HG02759 (cell line): ENCODE results near the gene ALAS1.

Experiments
- ATAC-seq: cut with Tn5 transposase; IDR thresholded peaks from one replicate; pipeline ENCODE4 v1.9.1; 2021; ENCODE audit warnings: mild to moderate bottlenecking, moderate library complexity; ENCODE audit not compliant: unreplicated experiment

ALAS1 gene

DNA sequence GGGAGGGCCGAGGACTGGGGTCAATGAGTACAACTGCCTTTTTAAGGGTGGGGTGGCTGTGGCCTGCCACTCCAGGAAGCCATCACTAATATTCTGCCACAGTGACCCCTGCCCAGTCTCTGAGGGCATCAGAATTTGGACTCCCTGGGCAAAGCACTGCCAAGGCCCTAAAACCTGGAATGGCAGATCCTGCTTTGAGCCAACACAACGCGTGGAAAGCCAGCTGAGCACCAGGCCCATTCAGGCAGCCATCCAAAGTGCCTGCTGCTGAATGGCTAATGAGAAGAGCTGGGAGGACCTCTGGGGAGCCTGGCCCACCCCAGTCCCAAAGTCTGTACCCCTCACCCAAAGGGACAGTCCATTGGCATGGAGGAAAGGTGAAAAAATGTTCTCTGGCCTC, 36.0 kb downstream of the ALAS1 start:
- ATAC-seq: no peak

DNA sequence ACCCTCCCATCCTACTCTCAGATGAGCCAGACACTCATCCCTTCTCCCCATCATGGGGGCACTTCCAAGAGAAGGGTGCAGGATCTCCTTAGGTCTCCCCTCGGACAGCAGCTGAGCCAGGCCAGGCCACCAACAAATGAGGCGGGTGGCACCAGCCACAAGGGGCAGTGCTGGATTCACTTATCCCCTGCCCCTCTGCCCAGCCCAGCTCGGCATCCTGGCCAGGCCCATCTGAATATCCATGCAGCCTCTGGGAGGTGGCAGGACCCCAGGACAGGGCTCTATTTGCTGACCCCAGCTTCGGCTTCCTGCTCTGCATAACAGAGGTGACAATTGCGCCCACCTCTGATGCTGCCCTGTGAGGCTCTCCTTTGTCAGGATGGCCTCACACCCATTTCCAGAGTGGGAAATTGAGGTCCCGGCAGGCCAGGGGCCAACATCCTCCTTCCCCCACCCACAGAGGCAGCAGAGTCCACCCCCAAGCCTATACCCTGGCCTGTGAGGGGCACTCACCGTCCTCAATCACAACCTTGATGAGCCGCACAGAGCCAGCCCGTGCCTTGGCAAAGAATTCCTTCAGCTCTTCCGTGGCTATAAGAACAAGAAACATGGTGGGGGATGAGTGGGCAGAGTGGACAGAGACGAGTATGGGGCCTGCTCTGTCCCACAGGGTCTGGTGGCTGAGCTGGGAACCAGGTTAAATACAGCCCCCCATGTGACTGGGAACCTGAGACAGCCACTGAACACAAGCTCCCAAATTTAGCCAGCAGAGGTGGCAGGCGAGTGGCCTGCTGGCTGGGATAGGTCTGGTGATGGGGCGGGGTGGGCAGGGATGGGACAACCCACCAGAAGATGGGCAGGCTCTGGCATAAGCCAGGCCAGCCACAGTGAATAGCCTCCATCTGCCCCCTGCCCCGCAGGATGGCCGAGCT, 36.8 kb downstream of the ALAS1 start:
- no peak for ATAC-seq

DNA sequence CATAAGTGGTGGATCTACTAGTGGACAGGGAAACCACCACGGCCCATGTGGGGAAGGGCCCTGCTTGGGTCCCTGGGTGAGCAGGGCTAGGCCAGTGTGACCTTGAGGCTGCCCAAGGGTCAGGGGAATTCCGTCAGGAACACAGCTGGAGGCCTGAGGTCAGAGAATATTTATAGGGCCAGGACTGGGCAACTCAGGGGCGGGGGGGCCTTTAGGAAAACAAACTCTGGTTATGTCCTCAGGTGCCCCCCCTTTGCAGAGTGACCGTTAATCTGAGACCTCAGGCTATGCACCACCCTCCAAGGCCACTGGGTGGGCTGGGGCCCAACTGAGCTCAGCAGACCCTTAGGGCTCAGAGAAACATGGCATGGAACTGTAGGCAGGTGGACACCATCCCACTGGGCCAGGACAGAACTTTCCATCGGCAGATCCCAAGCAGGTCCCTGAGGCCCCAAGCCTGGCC, 38.5 kb downstream of the ALAS1 start:
- ATAC-seq: no peak

DNA sequence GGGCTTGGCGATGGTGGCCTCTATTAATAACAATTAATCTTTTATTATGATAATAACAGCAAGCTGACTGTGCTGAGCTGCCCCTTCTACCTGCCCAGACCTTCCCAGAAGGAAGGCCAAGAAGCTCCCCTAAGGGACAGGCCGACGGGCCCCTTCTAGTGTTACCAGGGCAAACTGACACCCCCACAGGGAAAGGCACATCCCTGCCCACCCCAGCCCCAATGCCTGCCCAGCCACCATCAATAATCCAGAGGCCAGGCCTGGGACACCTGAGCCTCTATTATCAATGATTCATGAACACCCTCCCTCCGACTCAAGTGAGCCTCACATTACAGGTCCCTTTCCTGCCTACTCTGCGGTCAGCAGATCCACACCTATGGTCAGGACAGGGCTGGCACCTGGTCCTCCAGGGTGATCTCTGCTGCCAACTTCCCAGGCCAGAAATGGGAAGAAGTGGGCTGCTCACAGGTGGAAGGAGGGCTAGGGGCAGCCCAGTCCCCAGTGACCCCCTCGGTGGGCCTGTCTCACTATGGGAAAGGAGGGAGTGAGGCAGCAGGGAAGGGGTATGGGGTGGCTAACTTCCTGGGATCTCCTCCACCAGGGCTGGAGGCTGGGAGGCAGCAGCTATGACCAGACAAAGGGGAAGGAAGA, 39.2 kb downstream of the ALAS1 start:
- ATAC-seq: no peak

DNA sequence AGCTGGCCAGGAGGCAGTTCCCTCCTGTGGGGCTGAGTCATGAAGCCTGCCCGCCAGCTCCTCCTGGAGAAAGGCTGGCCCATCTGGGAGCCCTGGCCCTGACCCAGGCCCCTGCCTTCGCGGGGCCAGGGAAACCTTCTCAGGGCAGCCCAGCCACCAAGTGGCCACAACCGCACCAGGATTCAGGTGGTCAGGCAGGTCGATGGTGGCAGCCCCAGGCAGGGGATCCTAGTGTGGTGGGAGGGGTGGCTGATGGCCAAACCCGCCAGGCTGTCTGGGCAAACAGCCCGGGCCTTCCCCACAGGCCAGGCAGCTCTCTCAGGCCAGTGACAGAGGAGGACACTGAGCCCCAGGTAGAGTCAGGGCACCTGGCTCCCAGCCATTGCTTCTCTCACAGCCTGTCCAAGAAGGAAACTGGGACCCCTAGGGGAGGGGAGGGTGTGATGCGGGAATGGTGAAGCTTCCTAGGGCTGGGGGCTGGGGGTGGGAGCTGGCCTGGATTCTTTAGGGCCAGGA, 39.8 kb downstream of the ALAS1 start:
- ATAC-seq: no peak

DNA sequence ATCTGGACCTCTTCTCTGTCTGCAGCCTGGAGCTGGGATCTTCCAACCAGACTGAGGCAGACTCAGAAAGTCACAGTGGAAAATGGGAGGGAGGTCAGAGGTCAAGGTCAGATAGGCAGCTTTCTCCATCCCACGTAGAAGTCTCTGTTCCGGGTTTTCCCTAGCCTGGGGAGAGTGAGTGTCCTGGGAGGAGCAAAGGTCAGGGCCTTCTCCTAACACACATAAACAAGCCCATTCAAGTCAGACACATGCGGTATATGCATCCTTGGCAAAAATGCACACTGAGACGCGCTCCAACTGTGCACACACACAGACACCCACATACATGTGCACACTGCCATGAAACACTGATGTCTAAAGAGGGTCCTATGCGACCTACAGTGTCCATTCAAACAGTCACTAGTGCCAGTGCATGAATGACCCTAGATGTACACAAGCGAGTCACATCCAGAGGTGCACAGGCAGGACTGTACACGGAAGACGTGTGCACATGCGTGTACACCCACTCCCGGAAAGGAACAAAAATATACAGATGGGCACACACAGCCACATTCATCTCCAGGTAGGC, 40.3 kb downstream of the ALAS1 start:
- no peak for ATAC-seq

DNA sequence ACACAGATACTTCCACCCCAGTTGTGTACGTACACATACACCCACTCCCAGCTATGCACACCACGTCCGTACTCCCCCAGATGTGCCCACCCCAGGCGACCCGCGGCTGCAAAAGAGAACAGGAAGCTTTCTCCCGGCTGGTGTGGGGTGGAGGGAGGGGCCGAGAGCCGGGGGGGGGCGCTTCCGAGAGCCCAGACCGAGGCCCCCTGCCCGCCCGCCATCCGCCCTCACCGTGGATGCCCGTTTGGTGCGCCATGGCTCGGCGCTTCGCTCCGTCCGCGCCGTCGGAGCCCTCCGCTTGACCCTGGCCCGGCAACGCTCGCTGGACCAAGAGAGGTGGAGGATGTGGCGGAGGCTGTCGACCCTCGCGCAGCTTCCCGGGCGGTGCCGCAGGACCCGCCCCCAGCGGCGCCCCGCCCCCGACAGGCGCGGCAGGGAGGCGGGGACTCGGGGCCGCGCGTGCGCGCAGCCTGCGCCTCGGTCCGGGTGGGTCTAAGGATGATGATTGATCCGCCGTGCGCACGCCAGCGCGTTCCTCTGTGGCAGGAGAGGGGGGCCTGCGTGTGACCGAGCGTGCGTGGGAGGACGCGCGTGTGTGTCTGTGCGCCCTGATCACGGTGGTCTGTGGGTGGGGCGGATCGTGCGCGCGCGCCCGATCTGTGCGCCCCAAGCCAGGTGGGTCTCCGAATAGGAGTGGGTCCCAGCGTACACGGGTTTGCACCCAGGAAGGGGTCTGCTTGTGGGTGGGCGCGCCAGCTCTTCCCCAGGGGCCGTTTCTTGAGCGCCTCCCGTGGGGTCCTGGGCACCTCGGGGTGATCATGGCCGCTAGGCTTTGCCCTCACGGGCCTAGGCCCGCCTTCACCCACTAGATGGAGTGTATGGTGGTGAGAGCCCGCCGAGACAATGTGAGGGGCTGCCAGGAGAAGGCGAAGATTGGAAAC, 41.1 kb downstream of the ALAS1 start, which contains the start of gene TWF2:
TWF2 (minus strand) TSS at position 398 of the 941 bp plus-strand sequence; CDS start at position 256, 142 bp downstream.
- ATAC-seq: peak; percentile 85

DNA sequence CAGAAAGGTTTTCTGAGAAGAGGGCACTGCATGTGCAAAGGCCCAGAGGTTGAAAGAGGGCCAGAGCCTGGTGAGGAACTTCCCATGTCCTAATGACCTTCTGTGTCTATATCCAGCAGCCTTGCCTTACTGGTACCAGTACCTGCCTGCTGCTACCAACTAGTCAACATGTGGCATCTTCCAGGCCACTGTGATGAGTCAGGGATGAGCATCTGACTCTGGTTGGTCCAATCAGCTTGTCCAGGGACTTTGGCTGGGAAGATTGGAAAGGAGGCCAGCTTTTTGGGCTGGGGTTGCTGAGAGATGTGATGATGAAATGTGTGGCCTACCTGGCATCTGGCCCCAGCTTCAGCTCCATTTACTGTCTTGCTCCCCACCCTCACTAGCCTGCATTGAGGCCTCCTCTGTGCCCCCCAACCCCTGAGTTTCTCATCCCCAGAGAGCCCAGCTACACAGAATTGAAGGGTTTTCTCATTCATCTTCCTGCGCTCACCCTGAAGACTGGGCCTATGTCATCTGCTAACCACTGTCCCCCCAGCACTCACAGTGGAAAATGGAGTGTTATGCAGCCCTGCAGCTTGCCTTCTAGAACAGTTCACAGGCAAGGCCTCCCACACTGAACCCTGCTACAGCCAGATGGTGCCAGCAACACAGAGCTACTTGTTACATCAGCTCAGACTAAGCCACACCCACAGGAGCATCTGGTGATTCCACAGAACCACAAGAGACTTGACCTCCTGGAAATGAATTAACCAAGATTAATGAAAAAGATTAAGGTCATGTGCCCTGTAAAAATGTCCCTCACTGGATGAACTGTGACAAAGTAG, 42.3 kb downstream of the ALAS1 start:
- no peak for ATAC-seq

DNA sequence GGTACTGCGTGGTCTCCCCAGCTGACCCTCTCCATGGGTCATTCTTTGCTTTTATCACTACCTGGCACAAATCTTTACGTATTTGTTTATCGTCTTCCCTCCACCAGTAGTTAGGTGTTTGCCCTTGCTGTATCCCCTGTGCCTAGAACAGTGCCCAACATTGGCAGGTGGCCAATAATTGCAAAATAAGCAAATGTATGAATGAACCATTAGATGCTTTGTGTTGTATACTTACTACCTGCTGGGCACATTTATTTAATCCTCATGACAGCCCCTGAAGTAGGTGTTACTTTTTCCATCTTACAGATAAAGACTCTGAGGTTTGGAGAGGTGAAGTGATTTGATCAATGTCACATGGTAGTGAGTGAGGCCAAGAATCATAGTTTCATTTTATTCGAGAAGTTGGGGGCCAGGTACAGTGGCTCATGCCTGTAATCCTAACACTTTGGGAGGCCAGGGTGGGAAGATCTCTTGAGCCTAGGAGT, 43.0 kb downstream of the ALAS1 start:
- ATAC-seq: no peak

DNA sequence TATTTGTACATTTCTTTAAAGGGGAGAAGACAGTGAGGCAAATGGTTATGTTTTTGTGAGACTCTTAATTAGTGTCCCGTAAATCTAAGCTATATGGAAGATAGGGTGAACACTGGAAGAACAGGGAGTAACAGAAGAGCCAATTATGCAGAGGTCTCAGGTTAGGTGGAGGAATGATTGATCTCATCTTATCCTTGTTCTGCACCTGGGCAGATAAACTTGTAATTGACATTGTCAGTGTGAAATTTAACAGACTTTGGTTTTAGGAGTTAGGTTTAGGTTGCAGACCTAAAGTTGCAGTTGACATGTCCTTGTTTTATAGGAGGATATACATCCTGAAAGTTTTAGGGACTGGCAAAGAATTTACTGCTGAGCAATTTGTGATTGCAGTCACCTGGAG, 44.1 kb downstream of the ALAS1 start:
- ATAC-seq: no peak

DNA sequence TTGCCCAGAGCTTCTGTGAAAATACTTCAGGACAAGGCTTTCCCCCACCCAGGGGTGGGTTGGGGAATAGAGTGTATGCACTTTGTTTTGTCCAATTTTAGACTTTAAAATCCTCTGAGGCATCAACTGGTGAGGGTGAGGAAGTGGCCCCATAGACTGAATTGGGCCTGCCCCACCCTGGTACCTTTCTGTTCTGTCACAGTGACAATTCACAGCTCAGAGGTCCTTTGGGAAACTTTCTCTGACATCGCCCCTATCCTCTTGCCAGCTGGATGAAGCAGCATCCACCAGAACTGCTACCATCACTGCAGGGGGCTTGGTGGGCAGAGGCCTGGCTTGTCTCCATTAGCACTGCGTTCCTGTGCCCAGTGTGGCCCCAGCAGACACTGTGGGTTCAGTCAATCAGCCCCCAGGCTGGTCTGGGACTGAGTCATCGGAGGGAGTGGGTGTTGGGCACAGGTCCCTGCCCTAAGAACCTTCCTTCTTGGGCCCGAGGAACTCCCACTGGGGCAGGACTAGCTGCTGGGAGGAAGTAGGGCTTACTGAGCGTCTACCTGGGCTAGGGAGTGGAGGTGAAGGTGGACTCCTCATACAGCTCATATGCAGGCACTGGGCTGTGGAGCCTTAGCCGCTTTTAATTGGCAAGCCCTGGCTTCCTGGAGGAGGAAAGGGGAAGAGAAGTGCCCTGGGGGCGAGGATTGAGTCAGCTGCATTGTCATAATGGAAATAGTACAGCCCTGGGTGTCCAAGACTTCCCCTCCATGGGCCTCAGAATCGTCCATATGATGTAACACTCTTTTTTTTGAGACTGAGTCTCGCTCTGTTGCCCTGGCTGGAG, 46.0 kb downstream of the ALAS1 start:
- ATAC-seq: peak; percentile 48

DNA sequence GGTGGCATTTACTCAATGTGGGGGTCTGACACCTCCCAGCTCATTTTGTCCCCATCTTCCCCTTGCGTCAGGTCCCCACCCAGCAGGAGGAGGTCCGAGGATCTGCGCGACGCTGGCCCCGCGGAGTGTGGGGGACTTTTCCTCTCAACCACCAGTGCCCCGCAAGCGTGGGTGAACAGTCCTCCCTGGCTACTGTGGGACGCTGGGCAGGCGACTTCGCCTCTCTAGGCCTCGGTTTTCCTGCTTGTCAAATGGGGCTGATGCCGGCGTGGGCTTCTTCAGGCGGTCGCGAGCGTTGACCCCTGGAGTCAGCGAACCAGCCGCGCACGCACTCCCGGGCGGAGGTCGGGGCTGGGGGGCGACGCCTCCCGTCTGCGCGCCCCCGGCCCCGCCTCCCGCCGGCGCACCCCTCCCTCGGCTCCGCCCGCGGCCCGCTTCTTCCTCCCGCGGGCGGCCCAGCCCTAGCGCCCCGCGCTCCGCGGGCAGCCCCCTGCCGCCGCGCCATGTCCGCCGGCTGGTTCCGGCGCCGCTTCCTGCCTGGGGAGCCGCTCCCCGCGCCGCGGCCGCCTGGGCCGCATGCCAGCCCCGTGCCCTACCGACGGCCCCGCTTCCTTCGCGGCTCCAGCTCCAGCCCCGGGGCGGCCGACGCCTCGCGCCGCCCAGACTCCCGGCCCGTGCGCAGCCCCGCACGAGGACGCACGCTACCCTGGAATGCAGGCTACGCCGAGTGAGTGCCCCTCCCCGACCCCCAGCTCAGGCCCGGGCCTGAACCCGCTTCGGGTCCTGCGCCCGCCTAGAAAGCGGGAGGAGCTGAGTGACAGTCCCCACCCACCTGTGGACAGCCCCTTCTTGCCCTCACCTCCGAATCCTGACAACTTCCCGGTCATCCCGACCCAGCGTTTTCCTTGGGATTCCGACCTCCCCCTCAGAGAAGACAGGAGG, 47.6 kb downstream of the ALAS1 start, which contains the start of gene PPM1M:
PPM1M (plus strand) TSS at position 438 of the 942 bp plus-strand sequence; CDS start at position 504, 66 bp downstream.
- peak; percentile 33 for ATAC-seq

DNA sequence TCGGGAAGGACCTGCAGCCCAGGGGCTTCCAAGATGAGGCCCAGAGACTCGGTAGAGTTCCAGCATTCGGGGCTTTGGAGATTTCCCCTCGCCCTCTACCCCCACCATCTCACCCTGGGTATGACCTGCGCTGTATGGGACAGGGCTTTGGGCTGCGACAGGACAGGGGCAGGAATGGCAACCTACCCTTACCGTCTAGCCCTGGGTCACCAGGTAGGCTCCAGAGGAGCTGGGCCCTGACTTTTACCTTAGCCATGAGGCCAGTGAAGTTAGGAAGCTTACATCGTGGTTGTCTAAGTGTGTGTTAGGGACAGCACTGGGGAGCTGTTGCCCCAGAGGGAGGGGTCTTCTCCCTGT, 48.3 kb downstream of the ALAS1 start:
- ATAC-seq: no peak

DNA sequence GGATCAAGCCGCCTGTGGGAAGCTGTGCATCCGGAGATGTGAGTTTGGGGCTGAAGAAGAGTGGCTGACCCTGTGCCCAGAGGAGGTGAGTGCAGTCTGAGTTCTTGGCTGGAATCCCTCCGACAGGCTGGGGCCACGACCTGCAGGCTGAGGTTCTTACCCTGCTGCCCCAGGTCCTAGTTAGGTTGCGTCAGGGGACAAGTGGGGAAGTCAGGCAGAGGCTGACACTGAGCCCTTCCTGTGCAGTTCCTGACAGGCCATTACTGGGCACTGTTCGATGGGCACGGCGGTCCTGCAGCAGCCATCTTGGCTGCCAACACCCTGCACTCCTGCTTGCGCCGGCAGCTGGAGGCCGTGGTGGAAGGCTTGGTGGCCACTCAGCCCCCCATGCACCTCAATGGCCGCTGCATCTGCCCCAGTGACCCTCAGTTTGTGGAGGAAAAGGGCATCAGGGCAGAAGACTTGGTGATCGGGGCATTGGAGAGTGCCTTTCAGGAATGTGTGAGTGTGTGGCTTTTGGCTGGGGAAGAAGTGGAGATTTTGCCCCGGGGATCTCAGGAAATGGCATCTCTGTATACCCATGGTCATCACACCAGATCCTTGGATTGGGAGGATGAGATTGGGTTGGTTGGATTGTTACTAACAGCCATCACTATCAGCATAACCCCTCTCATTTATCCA, 48.9 kb downstream of the ALAS1 start:
- no peak for ATAC-seq

DNA sequence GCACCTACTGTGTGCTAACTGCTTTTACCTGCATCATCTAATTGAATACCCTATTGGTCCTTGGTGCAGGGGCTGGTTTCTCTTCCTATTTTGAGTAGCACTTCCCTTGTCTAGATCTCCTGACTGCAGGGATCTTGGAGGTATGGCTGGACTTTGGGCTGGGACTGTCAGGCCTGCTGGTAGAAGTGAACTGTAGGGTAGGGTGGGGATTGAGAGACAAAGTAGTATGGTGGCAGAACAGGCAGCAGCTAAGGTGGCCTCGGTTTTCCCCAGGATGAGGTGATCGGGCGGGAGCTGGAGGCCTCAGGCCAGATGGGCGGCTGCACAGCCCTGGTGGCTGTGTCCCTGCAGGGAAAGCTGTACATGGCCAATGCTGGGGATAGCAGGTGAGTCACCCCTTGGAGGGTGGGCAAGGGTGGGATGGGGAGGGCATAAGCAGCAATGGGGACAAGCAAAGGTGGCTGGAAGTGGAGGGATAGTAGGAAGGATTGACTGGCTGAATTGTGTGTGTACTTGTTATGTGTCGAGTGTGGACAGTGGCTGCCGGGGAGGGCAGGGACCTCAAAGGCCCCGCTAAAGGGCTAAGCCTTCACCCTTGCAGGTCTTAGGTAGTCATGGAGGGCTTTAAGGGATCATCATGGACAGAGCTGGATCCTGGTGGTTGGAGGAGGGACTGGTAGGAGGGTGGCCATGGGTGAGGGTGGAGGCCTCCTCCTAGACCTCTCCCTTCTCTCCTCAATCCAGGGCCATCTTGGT, 49.6 kb downstream of the ALAS1 start:
- ATAC-seq: no peak

DNA sequence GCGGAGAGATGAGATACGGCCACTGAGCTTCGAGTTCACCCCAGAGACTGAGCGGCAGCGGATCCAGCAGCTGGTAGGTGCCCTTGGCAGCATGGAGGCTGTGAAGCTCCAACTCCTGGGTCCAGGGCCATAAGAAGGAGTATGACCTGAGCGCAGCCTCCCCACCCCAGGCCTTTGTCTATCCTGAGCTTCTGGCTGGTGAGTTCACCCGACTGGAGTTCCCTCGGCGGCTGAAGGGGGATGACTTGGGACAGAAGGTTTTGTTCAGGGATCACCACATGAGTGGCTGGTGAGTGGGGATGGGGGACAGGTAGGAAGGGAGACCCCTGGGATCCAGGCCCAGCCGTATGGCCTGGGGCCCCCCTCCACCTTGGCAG, 50.2 kb downstream of the ALAS1 start:
- no peak for ATAC-seq
